ENCODE results near the gene MRTFA. TPM values are rescaled to one million over a fixed set of nuclear protein-coding genes. Genes with fewer than 3 reads are reported as not detected.
A peak's percentile ranks its signal among the peaks of the same experiment; 100 is the strongest.

MRTFA gene
- total and polyA plus RNA-seq, 9 of the 15 experiments (the other 6 are each of a cell fraction or from before 2014, with no cell fraction given) = 0.84 to 21.1 (median 3.7) TPM

DNA sequence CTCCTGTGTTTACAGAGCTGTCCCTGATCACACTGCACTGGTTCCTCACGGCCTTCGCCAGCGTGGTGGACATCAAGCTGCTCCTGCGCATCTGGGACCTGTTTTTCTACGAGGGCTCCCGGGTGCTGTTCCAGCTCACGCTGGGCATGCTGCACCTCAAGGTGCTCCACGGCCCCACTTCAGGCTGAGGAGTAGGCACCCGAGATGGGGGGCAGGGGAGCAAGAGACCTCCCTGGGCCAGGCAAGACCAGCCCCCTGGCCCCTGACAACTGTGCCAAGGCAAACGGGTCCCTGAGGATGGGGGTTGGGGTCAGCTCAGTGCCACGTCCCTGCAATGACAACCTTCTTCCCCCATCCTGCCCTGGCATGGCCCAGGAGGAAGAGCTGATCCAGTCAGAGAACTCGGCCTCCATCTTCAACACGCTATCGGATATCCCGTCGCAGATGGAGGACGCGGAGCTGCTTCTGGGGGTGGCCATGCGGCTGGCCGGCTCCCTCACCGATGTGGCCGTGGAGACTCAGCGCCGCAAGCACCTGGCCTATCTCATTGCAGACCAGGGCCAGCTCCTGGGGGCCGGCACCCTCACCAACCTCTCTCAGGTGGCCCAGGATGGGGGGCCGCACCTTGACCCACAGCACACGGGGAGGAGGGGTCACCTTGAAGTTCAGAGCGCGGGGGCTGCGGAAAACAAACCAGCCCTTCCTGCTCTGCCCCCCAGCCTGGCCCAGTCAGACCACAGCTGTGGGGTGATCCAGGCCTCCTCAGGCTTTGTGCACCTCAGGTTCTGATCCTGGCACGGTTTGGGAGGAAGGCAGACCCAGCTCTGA is 230.2 kb downstream of the MRTFA start:
- no peak overlapping the region for H3K4me3 ChIP-seq
- no peak overlapping the region for H3K4me2 ChIP-seq (ENCODE audit: insufficient read depth, low read length)
- H3K79me2 ChIP-seq (ENCODE audit: control insufficient read depth, insufficient read depth, low read length) = no peaks in the 10 kb centered on the region
- TF ChIP-seq FOXA3 (CRISPR knock-in tag; conservative IDR thresholded peaks at IDR 0.05 in 1 of 2, IDR thresholded peaks at IDR 0.05 in 1 of 2) (no peak), ZFP30 (CRISPR knock-in tag; IDR thresholded peaks at IDR 0.05; ENCODE audit: borderline replicate concordance) (no peak), PPARD (CRISPR knock-in tag; IDR thresholded peaks at IDR 0.05) (no peak), NFIC (IDR thresholded peaks at IDR 0.05) (no peak), SRF (CRISPR knock-in tag; IDR thresholded peaks at IDR 0.05) (no peak), POLR2G (IDR thresholded peaks at IDR 0.05; ENCODE audit: low read depth, low read length) (peak; percentile 50; the same call in 1 of the 2 replicates)
- TF ChIP-seq, protein P1, sequence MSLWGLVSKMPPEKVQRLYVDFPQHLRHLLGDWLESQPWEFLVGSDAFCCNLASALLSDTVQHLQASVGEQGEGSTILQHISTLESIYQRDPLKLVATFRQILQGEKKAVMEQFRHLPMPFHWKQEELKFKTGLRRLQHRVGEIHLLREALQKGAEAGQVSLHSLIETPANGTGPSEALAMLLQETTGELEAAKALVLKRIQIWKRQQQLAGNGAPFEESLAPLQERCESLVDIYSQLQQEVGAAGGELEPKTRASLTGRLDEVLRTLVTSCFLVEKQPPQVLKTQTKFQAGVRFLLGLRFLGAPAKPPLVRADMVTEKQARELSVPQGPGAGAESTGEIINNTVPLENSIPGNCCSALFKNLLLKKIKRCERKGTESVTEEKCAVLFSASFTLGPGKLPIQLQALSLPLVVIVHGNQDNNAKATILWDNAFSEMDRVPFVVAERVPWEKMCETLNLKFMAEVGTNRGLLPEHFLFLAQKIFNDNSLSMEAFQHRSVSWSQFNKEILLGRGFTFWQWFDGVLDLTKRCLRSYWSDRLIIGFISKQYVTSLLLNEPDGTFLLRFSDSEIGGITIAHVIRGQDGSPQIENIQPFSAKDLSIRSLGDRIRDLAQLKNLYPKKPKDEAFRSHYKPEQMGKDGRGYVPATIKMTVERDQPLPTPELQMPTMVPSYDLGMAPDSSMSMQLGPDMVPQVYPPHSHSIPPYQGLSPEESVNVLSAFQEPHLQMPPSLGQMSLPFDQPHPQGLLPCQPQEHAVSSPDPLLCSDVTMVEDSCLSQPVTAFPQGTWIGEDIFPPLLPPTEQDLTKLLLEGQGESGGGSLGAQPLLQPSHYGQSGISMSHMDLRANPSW (CRISPR knock-in tag; IDR thresholded peaks at IDR 0.05) = no peak
- TF ChIP-seq, protein P2, sequence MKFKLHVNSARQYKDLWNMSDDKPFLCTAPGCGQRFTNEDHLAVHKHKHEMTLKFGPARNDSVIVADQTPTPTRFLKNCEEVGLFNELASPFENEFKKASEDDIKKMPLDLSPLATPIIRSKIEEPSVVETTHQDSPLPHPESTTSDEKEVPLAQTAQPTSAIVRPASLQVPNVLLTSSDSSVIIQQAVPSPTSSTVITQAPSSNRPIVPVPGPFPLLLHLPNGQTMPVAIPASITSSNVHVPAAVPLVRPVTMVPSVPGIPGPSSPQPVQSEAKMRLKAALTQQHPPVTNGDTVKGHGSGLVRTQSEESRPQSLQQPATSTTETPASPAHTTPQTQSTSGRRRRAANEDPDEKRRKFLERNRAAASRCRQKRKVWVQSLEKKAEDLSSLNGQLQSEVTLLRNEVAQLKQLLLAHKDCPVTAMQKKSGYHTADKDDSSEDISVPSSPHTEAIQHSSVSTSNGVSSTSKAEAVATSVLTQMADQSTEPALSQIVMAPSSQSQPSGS (CRISPR knock-in tag; IDR thresholded peaks at IDR 0.05) = no peak
- TF ChIP-seq, protein P3, sequence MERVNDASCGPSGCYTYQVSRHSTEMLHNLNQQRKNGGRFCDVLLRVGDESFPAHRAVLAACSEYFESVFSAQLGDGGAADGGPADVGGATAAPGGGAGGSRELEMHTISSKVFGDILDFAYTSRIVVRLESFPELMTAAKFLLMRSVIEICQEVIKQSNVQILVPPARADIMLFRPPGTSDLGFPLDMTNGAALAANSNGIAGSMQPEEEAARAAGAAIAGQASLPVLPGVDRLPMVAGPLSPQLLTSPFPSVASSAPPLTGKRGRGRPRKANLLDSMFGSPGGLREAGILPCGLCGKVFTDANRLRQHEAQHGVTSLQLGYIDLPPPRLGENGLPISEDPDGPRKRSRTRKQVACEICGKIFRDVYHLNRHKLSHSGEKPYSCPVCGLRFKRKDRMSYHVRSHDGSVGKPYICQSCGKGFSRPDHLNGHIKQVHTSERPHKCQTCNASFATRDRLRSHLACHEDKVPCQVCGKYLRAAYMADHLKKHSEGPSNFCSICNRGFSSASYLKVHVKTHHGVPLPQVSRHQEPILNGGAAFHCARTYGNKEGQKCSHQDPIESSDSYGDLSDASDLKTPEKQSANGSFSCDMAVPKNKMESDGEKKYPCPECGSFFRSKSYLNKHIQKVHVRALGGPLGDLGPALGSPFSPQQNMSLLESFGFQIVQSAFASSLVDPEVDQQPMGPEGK (CRISPR knock-in tag; IDR thresholded peaks at IDR 0.05; ENCODE audit: borderline replicate concordance) = no peak
- H3K27ac ChIP-seq (ENCODE audit: extremely low read depth, low read depth, low read length) = no peak overlapping the region
- CTCF ChIA-PET (ENCODE audit: low intra/inter-chr PET ratio) = no interaction called here
- no peaks in the 10 kb centered on the region for H4K20me1 ChIP-seq (replicated peaks; ENCODE audit: control insufficient read depth, insufficient read depth, low read length)
- intact Hi-C loops (cut with micrococcal nuclease) (no loop called here), in situ Hi-C loops (cut with MboI) (no loop called here)
- ATAC-seq (no peak), FAIRE-seq (no peak), DNase-seq (ENCODE audit: extremely low read depth in 1 of 4, low spot score in 3 of 4) (no peak)
- BruUV-seq (replicated peaks) = no TSS peak
- H3K9me1 ChIP-seq (ENCODE audit: control insufficient read depth, insufficient read depth, low read length) = no peaks in the 10 kb centered on the region
- WGBS (ENCODE audit: insufficient coverage, low coverage, missing lambda C conversion rate) = 91% methylated on average over 14 of the region's 31 CpGs
- no peaks in the 10 kb centered on the region for H3K27me3 ChIP-seq (ENCODE audit: control insufficient read depth in 2 of 2, insufficient read depth in 2 of 2, low read length in 2 of 2)
- H3K9me3 ChIP-seq (replicated peaks; ENCODE audit: control insufficient read depth, insufficient read depth, low read depth, low read length) = no peaks in the 10 kb centered on the region
- no peak overlapping the region for H2AFZ ChIP-seq (ENCODE audit: low read depth, low read length)
- H3K4me1 ChIP-seq (replicated peaks in 1 of 2; ENCODE audit: control insufficient read depth in 2 of 2, insufficient read depth in 2 of 2, low read length in 2 of 2) = no peaks in the 10 kb centered on the region; a peak in 1 of 5 replicates
- POLR2A ChIA-PET = interaction anchor here (0.6 to 0.8 kb wide), 2 partner anchors 9 to 71 kb away, joined by 3 read pairs; no protein-coding TSS in a partner anchor
- H3K9ac ChIP-seq (ENCODE audit: insufficient read depth in 1 of 2, low read depth in 2 of 2, low read length in 2 of 2) = no peak overlapping the region
- peaks cover 83% of the 10 kb centered on the region for H3K36me3 ChIP-seq (ENCODE audit: control insufficient read depth, insufficient read depth, low read length)
